ENCODE results near the gene RSAD1.
"Not testable (repeated sequence)": the region's sequence is repeated elsewhere in the genome, so short reads cannot be mapped to it uniquely, and the experiment has no call there.

The RSAD1 gene

DNA sequence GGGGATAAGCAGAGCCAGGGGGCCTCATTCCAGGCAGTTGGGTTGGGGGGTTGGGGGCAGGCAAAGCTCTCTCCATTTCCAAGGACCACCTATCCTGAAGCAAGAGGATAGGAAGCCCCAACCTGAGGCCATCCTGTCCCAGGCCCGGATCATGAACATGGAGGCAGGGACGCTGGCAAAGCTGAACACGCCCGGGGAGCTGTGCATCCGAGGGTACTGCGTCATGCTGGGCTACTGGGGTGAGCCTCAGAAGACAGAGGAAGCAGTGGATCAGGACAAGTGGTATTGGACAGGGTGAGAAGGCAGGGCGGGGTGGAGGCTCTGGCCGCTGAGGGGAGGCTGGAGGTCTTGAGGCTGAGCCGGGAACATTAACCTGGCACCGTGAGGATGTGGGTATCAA, 6.4 kb upstream of the RSAD1 start:
- no peak for DNase-seq (ENCODE audit: low read depth in 3 of 3)

GRCh38 chr17:50472761-50473161, 5.9 kb upstream of the RSAD1 start:
- DNase-seq (ENCODE audit: low read depth in 3 of 3), result not testable (repeated sequence)

GRCh38 chr17:50473901-50474300, 4.8 kb upstream of the RSAD1 start:
- no peak for DNase-seq (ENCODE audit: low read depth in 3 of 3)

- no peak for DNase-seq (ENCODE audit: low read depth in 3 of 3)
Observed at GRCh38 chr17:50474523-50474922, 4.1 kb upstream of the RSAD1 start.

DNA sequence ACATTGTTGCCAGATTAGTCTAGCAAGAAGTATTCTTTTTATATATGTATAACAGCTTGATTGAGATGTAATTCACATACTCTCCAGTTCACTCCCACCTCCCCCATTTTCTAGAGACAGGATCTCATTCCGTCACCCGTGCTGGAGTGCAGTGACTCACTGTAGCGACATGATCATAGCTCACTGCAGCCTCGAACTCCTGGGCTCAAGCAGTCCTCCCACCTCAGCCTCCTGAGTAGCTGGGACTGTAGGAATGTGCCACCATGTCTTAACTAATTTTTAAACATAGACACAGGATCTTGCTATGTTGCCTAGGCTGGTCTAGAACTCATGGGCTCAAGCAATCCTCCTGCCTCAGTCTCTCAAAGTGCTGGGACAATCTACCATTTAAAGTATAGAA, 3.3 kb upstream of the RSAD1 start:
- DNase-seq (ENCODE audit: low read depth in 3 of 3), result no peak

DNA sequence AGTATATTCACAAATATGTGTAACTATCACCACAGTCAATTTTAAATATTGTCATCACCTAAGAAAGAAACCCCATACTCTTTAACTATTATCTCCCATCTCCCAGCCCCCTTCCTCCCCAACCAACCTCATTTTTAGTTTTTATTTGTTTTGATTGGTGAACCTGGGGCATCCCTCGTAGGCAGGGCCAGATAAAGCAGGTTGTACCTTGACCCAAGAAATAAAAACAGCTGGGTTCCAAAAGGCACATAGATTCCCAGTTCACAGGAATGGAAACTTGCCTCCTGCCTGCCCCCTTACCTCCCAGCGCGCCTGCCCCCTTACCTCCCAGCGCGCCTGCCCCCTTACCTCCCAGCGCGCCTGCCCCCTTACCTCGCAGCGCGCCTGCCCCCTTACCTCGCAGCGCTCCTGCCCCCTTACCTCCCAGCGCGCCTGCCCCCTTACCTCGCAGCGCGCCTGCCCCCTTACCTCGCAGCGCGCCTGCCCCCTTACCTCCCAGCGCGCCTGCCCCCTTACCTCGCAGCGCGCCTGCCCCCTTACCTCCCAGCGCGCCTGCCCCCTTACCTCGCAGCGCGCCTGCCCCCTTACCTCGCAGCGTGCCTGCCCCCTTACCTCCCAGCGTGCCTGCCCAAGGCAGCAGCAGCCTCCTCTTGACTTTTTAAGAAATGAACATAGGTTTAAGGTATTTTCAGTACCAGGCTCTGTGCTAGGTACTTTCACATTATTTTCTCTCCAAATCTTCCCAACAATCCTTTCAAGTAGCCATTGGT, 2.7 kb upstream of the RSAD1 start:
- DNase-seq (ENCODE audit: low read depth in 3 of 3), result not testable (repeated sequence)

DNA sequence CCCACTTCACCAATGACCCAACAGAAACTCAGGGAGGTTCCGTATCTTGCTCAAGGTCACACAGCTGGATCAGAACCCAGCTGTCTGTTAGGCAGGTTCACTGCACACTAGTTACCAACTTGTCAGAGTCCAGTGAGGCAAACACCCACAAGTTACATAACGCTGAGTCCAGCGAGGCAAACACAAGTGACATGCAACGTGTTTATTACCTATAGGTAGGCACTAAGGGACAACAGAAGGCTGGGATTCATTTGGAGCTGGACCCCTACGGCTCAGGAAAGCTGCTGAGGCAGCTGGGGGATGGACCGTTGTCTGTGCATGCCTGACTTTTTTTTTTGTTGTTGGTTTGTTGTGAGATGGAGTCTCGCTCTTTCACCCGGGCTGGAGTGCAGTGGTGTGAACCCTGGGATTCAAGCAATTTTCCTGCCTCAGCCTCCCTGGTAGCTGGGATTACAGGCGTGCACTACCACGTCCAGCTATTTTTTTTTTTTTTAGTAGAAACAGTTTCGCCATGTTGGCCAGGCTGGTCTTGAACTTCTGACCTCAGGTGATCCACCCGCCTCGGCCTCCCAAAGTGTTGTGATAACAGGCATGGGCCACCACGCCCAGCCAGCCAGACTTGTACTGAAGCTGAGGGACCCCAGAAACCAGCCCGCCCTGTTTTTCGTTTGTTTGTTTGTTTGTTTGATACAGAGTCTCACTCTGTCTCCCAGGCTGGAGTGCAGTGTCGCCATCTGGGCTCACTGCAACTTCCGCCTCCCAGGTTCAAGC, 1.9 kb upstream of the RSAD1 start:
- no peak for DNase-seq (ENCODE audit: low read depth in 3 of 3)

GRCh38 chr17:50477976-50478375, 684 bp upstream of the RSAD1 start:
- no peak for DNase-seq (ENCODE audit: low read depth in 3 of 3)

DNA sequence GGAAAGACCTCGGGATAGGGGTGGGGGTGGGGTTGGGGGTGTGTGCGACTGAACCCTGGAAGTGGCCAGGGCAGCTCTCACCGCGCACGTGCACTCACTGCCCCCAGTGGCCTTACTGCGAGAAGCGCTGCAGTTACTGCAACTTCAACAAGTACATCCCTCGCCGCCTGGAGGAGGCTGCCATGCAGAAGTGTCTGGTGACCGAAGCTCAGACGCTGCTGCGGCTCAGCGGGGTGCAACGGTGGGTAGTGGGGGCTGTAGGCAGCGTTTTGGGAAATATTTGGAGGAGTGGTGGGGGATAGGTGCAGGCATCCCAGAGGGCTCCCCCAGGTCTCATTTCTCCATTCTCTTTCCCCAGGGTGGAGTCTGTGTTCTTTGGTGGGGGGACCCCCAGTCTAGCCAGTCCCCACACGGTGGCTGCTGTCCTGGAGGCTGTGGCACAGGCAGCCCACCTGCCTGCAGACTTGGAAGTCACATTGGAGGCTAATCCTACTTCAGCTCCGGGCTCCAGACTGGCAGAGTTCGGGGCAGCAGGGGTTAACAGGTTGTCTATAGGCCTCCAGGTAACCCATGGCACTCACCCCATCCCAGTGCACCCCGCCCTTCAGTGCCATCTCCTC, 972 bp downstream of the RSAD1 start:
- DNase-seq (ENCODE audit: low read depth in 3 of 3), result peak; percentile 27 to 68 (median 48)

DNA sequence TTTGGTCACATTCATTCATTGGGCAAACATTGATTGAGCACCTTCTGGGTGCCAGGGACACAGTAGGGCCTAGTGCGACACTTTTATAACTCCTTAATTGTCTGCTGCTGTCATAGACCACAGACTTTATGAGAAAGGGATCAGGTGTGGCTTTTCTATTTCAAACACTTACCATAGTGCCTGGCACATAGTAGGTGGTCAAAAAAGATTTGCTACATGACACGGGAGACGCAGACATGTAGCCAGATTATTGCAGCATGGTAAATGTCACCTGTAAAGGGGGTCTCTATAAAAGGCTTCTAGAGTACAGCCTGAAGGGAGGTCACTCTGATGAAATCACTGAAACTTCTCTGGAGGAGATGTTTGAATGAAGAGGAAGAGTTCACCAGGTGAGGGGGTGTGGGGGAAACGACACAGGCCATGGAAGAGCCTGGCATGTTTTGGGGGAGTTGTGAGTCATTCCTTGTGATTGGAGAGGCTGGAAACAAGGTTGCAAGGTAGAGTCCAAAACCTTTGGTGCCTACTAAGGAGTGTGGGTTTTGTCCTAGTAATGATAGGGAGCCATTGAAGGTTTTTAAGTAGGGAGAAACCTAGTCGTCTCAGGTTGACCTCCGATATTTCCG, 1.6 kb downstream of the RSAD1 start:
- no peak for DNase-seq (ENCODE audit: low read depth in 3 of 3)

DNA sequence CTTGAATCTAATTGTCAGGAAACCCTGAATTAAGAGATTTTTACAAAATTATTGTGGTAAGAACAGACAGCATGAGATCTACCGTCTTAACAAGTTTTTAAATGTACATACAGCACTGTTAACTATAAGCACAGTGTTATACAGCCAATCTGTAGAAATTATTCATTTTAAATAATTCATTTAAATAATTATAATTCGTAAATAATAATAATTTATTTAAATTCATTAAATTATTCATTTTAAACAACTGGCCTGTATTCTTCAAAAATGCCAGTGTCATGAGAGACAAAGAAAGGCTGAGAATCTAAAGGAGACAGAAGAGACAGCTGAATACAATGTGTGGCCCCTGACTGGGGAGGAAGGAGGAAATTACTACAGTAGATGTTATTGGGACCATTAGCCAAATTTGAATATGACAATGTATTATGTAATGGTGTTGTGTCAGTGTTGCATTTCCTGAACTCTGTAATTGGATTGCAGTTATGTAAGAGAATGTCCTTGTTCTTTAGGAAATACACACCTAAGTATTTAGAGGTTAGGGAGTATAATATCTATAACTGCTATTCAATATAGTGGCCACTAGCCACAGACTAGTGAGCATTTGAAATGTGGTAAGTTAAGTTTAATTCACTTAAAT, 2.3 kb downstream of the RSAD1 start:
- DNase-seq (ENCODE audit: low read depth in 3 of 3), result no peak

DNA sequence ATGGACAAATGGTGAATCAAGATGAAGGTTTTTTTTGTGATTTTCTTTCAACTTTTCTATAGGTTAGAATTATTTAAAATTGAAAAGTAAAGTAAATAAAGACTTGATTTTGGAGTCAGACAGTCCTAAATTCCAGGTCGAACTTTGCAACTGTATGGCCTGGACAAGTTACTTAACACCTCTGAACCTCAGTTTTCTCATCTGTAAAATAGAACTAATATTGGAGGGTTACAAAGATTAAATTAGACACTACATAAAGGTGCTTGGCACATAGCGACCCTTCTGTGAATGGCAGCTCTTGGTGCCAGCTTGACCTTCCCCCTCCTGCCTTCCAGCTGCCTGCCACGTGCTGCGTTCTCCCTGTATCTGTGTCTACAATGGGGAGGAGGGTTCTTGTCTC, 3.0 kb downstream of the RSAD1 start:
- no peak for DNase-seq (ENCODE audit: low read depth in 3 of 3)

- no peak for DNase-seq (ENCODE audit: low read depth in 3 of 3)
Observed at GRCh38 chr17:50482110-50482509, 3.5 kb downstream of the RSAD1 start.

GRCh38 chr17:50482516-50482915, 3.9 kb downstream of the RSAD1 start:
- DNase-seq (ENCODE audit: low read depth in 3 of 3), result peak; percentile 48 to 74 (median 56)

GRCh38 chr17:50483266-50483665, 4.6 kb downstream of the RSAD1 start:
- no peak for DNase-seq (ENCODE audit: low read depth in 3 of 3)

GRCh38 chr17:50484386-50485155, 5.9 kb downstream of the RSAD1 start:
- DNase-seq (ENCODE audit: low read depth in 3 of 3), result no peak

GRCh38 chr17:50487213-50488096, 8.8 kb downstream of the RSAD1 start:
- no peak for DNase-seq (ENCODE audit: low read depth in 3 of 3)

DNA sequence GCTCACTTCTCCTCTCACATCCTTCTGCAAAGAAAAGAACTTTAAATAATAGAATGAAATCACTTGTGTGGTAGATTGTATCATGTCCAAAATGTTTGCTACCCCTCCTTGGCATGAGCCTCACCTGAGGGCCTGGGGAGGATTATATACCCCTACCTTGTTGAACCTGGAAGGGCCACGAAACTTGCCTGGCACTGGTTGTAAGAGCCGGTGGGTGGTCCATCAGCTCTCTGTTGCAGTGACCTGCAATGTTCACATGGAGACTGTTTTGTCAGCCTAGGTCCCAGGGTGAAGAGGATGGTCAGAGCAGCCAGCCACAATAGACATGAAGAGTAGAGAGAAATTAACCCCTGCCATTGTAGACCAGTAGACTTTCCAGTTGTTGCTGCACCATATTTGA, 10.2 kb downstream of the RSAD1 start:
- no peak for DNase-seq (ENCODE audit: low read depth in 3 of 3)

GRCh38 chr17:50491505-50491904, 12.8 kb downstream of the RSAD1 start:
- no peak for DNase-seq (ENCODE audit: low read depth in 3 of 3)

- DNase-seq (ENCODE audit: low read depth in 3 of 3), result no peak
Observed at GRCh38 chr17:50492214-50492613, 13.6 kb downstream of the RSAD1 start.

Data from stimulated activated CD4-positive, alpha-beta T cell treated with anti-CD3 and anti-CD28 coated beads, TNF-alpha, amount 100 ng/mL, for 24 hours (primary cell).